Mesenchymal stem cell (in vitro differentiated cells and primary cell): ENCODE data around the gene CWH43.
"Not testable (repeated sequence)": the region's sequence is repeated elsewhere in the genome, so short reads cannot be mapped to it uniquely, and the experiment has no call there.

Experiments
- DNase-seq: peaks from one replicate; pipeline ENCODE4 v3.0.0-alpha.2; 2013
- H2AFZ ChIP-seq: one replicate; pipeline ENCODE4 v1.6.1; 2013; ENCODE audit warnings: low read depth, mild to moderate bottlenecking, control low read depth, inconsistent platforms, low read length, moderate library complexity
- H2AK5ac ChIP-seq: 2 replicates; pipeline ENCODE4 v1.6.1; 2013; ENCODE audit warnings: low read length, moderate library complexity, mild to moderate bottlenecking, inconsistent platforms; ENCODE audit not compliant: severe bottlenecking
- H2BK120ac ChIP-seq: one replicate; pipeline ENCODE4 v1.6.1; 2013; ENCODE audit warnings: low read depth, mild to moderate bottlenecking, inconsistent platforms, low read length, moderate library complexity
- H2BK12ac ChIP-seq, 2 experiments: one replicate each; pipeline ENCODE4 v1.6.1; 2013; ENCODE audit warnings: inconsistent platforms in 2 of 2, low read length in 2 of 2, mild to moderate bottlenecking in 2 of 2, moderate library complexity in 2 of 2, control low read depth in 1 of 2
- H2BK15ac ChIP-seq: one replicate; pipeline ENCODE4 v1.6.1; 2013; ENCODE audit warnings: mild to moderate bottlenecking, low read depth, inconsistent platforms; ENCODE audit not compliant: poor library complexity, severe bottlenecking
- H2BK5ac ChIP-seq: 2 replicates; pipeline ENCODE4 v1.6.1; 2013; ENCODE audit warnings: low read depth, mild to moderate bottlenecking, low read length, control low read depth, inconsistent platforms; ENCODE audit not compliant: poor library complexity, severe bottlenecking
- H3K14ac ChIP-seq, 2 experiments: one replicate each; pipeline ENCODE4 v1.6.1; 2013; ENCODE audit warnings: inconsistent platforms in 2 of 2, low read length in 2 of 2, control low read depth in 1 of 2, mild to moderate bottlenecking in 1 of 2, moderate library complexity in 1 of 2
- H3K18ac ChIP-seq, 2 experiments: one replicate each; pipeline ENCODE4 v1.6.1; 2013; ENCODE audit warnings: inconsistent platforms in 2 of 2, low read length in 2 of 2, control low read depth in 1 of 2, low read depth in 1 of 2, mild to moderate bottlenecking in 1 of 2
- H3K23ac ChIP-seq, 2 experiments: one replicate each; pipeline ENCODE4 v1.6.1; 2013; ENCODE audit warnings: inconsistent platforms in 2 of 2, low read length in 2 of 2, mild to moderate bottlenecking in 2 of 2, moderate library complexity in 2 of 2, control low read depth in 1 of 2
- H3K27ac ChIP-seq: 2 replicates; pipeline ENCODE4 v1.5.1; 2013; ENCODE audit warnings: mild to moderate bottlenecking, moderate library complexity, low read length, control low read depth, inconsistent platforms; ENCODE audit not compliant: poor library complexity, severe bottlenecking
- H3K27me3 ChIP-seq, 2 experiments: 2 replicates each; pipeline versions ENCODE4 v1.6.1 to v1.7.0; 2013; ENCODE audit warnings: low read length in 2 of 2, mild to moderate bottlenecking in 2 of 2, moderate library complexity in 2 of 2, control low read depth in 1 of 2, inconsistent platforms in 1 of 2; ENCODE audit not compliant: control insufficient read depth in 1 of 2, insufficient read depth in 1 of 2
- H3K36me3 ChIP-seq, 2 experiments: 2 replicates each; pipeline versions ENCODE4 v1.6.1 to v1.7.0; 2013; ENCODE audit warnings: low read length in 2 of 2, control low read depth in 1 of 2, inconsistent platforms in 1 of 2, low read depth in 1 of 2, mild to moderate bottlenecking in 1 of 2; ENCODE audit not compliant: insufficient read depth in 2 of 2, control insufficient read depth in 1 of 2
- H3K4ac ChIP-seq, 2 experiments: one replicate each; pipeline ENCODE4 v1.6.1; 2013; ENCODE audit warnings: inconsistent platforms in 2 of 2, low read length in 2 of 2, mild to moderate bottlenecking in 2 of 2, moderate library complexity in 2 of 2, control low read depth in 1 of 2, low read depth in 1 of 2
- H3K4me1 ChIP-seq: 2 replicates; pipeline ENCODE4 v1.6.1; 2013; ENCODE audit warnings: low read depth, low read length, control low read depth; ENCODE audit not compliant: control insufficient read depth, insufficient read depth
- H3K4me2 ChIP-seq: 2 replicates; pipeline ENCODE4 v1.6.1; 2013; ENCODE audit warnings: low read length, mild to moderate bottlenecking, inconsistent platforms; ENCODE audit not compliant: poor library complexity, severe bottlenecking
- H3K4me3 ChIP-seq, 2 experiments: 2 replicates each; pipeline versions ENCODE4 v1.5.1 to v1.7.0; 2013; ENCODE audit warnings: low read length in 2 of 2, mild to moderate bottlenecking in 2 of 2, control low read depth in 1 of 2, low read depth in 1 of 2; ENCODE audit not compliant: insufficient read depth in 1 of 2
- H3K79me1 ChIP-seq: replicated peaks from 2 replicates; pipeline ENCODE4 v1.6.1; 2013; ENCODE audit warnings: mild to moderate bottlenecking, control low read depth, low read length, inconsistent platforms; ENCODE audit not compliant: poor library complexity, severe bottlenecking
- H3K9ac ChIP-seq: 2 replicates; pipeline ENCODE4 v1.7.0; 2013; ENCODE audit warnings: mild to moderate bottlenecking, low read length, moderate library complexity
- H3K9me3 ChIP-seq: 2 replicates; pipeline ENCODE4 v1.7.0; 2013; ENCODE audit warnings: mild to moderate bottlenecking, low read length; ENCODE audit not compliant: control insufficient read depth
- H4K8ac ChIP-seq: one replicate; pipeline ENCODE4 v1.6.1; 2013; ENCODE audit warnings: inconsistent platforms, mild to moderate bottlenecking, low read length, moderate library complexity
- H4K91ac ChIP-seq: one replicate; pipeline ENCODE4 v1.6.1; 2013; ENCODE audit warnings: mild to moderate bottlenecking, low read length, inconsistent platforms
- WGBS: methylation state at CpG from one replicate; pipeline ENCODE4 v1.1.7; 2013; ENCODE audit warnings: mixed read lengths; 5-methylcytosine and 5-hydroxymethylcytosine counted together

The CWH43 gene

DNA sequence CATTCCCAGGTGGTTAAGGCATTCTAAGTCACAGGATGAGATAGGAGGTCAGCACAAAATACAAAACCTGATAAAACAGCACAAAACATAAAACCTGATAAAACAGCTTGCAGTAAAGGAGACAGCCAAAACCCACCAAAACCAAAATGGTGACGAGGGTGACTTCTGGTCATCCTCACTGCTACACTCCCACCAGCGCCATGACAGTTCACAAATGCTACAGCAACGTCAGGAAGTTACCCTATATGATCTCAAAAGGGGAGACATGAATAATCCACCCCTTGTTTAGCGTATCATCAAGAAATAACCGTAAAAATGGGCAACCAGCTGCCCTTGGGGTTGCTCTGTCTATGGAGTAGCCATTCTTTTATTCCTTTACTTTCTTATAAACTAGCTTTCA is 28.7 kb upstream of the CWH43 start:
- H2AFZ ChIP-seq, H3K9me3 ChIP-seq, H3K27ac ChIP-seq, H2BK5ac ChIP-seq, H4K8ac ChIP-seq, H3K23ac ChIP-seq, DNase-seq, H3K36me3 ChIP-seq, H2BK12ac ChIP-seq, H3K4me2 ChIP-seq, H2AK5ac ChIP-seq, H2BK15ac ChIP-seq, H3K4me3 ChIP-seq, H3K4ac ChIP-seq, H4K91ac ChIP-seq, H3K18ac ChIP-seq, H3K14ac ChIP-seq, H3K27me3 ChIP-seq, H3K4me1 ChIP-seq, H3K9ac ChIP-seq, H3K79me1 ChIP-seq, H2BK120ac ChIP-seq: not testable (repeated sequence)
- WGBS, result 81% methylated on average over 5 of the region's 5 CpGs

DNA sequence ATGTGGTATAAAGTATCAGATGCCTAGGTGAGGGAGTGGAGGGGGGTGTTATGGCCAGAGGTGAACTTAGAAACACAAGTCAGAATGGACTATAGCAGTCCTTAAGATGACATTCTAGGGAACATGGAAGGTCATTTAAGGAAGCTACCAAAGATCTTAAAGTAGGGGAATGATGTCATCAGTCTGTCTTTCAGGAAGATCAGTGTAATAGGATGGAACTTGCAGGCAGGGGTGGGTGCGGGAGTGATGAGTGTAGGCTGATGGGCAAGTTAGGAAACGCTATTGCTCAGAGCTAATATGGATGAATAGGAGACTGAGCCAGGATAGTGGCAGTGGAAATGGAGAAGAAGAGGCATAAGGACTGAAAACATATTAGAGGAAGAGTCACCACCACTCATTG is 27.5 kb upstream of the CWH43 start:
- Histone ChIP-seq H2BK15ac (no peak overlapping the region), H2AFZ (peak overlapping the region; percentile 51), H2BK5ac (no peak overlapping the region), H3K18ac (no peak overlapping the region), H3K4ac (no peak overlapping the region), H4K91ac (no peak overlapping the region), H3K4me1 (peaks cover 5% of the 10 kb centered on the region), H3K27ac (no peak overlapping the region), H3K9ac (no peak overlapping the region), H2AK5ac (no peak overlapping the region), H2BK12ac (no peak overlapping the region), H3K4me2 (no peak overlapping the region), H3K27me3 (no peaks in the 10 kb centered on the region), H3K9me3 (no peaks in the 10 kb centered on the region), H3K23ac (no peak overlapping the region), H3K79me1 (no peaks in the 10 kb centered on the region), H3K36me3 (no peaks in the 10 kb centered on the region), H3K4me3 (no peak overlapping the region), H3K14ac (no peak overlapping the region), H4K8ac (no peak overlapping the region), H2BK120ac (no peak overlapping the region)
- WGBS, result 94% methylated on average over 2 of the region's 2 CpGs
- DNase-seq, result no peak

DNA sequence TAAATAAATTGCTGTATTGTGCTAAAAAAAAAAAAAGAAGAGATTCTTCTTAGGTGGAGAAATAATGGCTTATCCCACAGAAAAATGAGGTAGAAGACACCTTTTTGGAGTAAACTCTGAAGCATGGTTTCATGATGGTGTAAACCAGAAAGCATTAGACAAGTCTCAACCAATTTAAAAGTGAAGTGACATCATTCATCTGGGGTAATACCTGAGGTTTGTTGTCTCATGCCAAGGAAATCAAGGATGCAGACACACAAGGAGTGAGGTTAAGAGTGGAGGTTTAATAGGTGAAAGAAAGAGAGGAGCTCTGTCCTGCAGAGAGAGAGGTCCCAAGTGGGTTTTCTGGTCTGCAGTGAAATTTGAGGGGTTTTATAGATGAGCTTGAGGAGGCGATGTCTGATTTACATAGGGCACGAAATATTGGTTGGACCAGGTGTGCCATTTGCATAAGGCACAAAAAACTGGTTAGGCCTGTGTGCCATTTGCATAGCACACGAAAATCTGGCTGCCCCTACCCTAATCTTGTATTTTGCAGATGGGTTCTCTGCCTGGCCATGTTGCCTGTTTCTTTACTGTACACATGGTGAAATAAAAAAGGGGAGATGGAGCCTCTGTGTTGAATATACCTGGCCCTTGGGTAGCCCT is 25.0 kb upstream of the CWH43 start:
- Histone ChIP-seq H2BK5ac (no peak overlapping the region), H3K9ac (no peak overlapping the region), H2AK5ac (no peak overlapping the region), H3K4me1 (peaks cover 4% of the 10 kb centered on the region), H4K91ac (no peak overlapping the region), H2BK12ac (no peak overlapping the region), H3K23ac (no peak overlapping the region), H3K79me1 (no peaks in the 10 kb centered on the region), H2BK120ac (no peak overlapping the region), H3K27me3 (no peaks in the 10 kb centered on the region), H3K18ac (no peak overlapping the region), H3K4ac (no peak overlapping the region), H3K4me2 (no peak overlapping the region), H3K36me3 (no peaks in the 10 kb centered on the region), H4K8ac (no peak overlapping the region), H3K14ac (no peak overlapping the region), H2BK15ac (no peak overlapping the region), H2AFZ (no peak overlapping the region), H3K27ac (no peak overlapping the region), H3K9me3 (no peaks in the 10 kb centered on the region), H3K4me3 (no peak overlapping the region)
- WGBS, result 62% methylated on average over 3 of the region's 3 CpGs
- DNase-seq, result no peak

DNA sequence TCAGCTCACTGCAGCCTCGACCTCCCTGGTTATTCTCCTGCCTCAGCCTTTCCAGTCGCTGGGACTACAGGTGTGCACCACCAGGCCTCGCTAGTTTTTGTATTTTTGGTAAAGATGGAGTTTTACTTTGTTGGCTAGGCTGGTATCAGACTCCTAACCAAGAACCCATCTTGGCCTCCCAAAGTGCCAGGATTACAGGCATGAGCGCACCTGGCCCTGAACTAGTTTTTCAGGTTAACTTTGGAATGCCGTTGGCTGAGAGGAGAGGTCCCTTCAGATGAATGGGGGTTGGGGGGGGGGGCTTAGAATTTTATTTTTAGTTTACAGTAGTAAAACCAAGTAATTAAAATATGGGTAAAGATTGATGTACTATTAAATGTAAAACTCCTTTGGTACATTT is 23.4 kb upstream of the CWH43 start:
- Histone ChIP-seq H3K79me1 (no peaks in the 10 kb centered on the region), H3K14ac (no peak overlapping the region), H3K27ac (no peak overlapping the region), H4K91ac (no peak overlapping the region), H4K8ac (no peak overlapping the region), H2AFZ (no peak overlapping the region), H3K4me3 (no peak overlapping the region), H3K4me2 (no peak overlapping the region), H2BK5ac (no peak overlapping the region), H3K23ac (no peak overlapping the region), H3K18ac (no peak overlapping the region), H3K27me3 (no peaks in the 10 kb centered on the region), H3K36me3 (no peaks in the 10 kb centered on the region), H3K4me1 (peaks cover 4% of the 10 kb centered on the region), H3K4ac (no peak overlapping the region), H3K9ac (peak overlapping the region; percentile 27), H3K9me3 (no peaks in the 10 kb centered on the region), H2AK5ac (no peak overlapping the region), H2BK15ac (no peak overlapping the region), H2BK120ac (no peak overlapping the region), H2BK12ac (no peak overlapping the region)
- no peak for DNase-seq
- WGBS, result 77% methylated on average over 4 of the region's 5 CpGs
